Measurements from ENCODE around the gene LAGE3.

LAGE3 gene

GRCh38 chrX:154486396-154487207 is 7.5 kb upstream of the LAGE3 start, which contains the start of gene UBL4A:
Gene UBL4A, minus strand, starts transcription at chrX:154486615. Its CDS starts 31 bp downstream, at chrX:154486584.
- Histone ChIP-seq H2BK120ac (ENCODE audit: insufficient read depth, low read length, poor library complexity) (peak within 1 kb of the TSS; percentile 92), H2BK12ac (ENCODE audit: low read length) (peak within 1 kb of the TSS; percentile 37), H3K4ac (ENCODE audit: low read depth, low read length) (peak within 1 kb of the TSS; percentile 88), H3K79me1 (ENCODE audit: low read length) (peaks cover 17% of the 10 kb centered on the region), H3K14ac (ENCODE audit: low read length) (peak within 1 kb of the TSS; percentile 90), H4K8ac (ENCODE audit: low read depth, low read length) (peak within 1 kb of the TSS; percentile 87), H3K27me3 (ENCODE audit: insufficient read depth, low read length) (no peaks in the 10 kb centered on the region), H2BK5ac (ENCODE audit: low read depth, low read length, poor library complexity) (peak within 1 kb of the TSS; percentile 80), H3K79me2 (ENCODE audit: control insufficient read depth, insufficient read depth, low read length, poor library complexity) (peaks cover 16% of the 10 kb centered on the region), H3K4me1 (ENCODE audit: control insufficient read depth in 1 of 2, insufficient read depth in 2 of 2, low read length in 2 of 2) (peaks cover 20 to 22% of the 10 kb centered on the region in 2 experiments), H4K91ac (ENCODE audit: low read depth, low read length) (peak within 1 kb of the TSS; percentile 96), H2AFZ (ENCODE audit: insufficient read depth, low read length, poor library complexity) (peak within 1 kb of the TSS; percentile 66), H3K27ac (ENCODE audit: low read depth, low read length) (peak within 1 kb of the TSS; percentile 93), H2AK5ac (ENCODE audit: low read length) (peak within 1 kb of the TSS; percentile 88), H3K18ac (ENCODE audit: low read length) (peak within 1 kb of the TSS; percentile 92), H3K4me3 (ENCODE audit: low read depth, low read length) (peak within 1 kb of the TSS; percentile 83), H3K9me3 (ENCODE audit: insufficient read depth, low read depth, low read length) (peaks cover 1% of the 10 kb centered on the region), H4K12ac (ENCODE audit: low read depth, low read length) (peak within 1 kb of the TSS; percentile 64), H3K9ac (ENCODE audit: low read length) (peak within 1 kb of the TSS; percentile 87), H3K23ac (ENCODE audit: low read length) (no peak within 1 kb of the TSS), H3K36me3 (ENCODE audit: control insufficient read depth in 1 of 2, insufficient read depth in 2 of 2, low read length in 2 of 2) (peaks cover 31 to 34% of the 10 kb centered on the region in 2 experiments), H3K4me2 (ENCODE audit: low read length) (peak within 1 kb of the TSS; percentile 83)
- no CpG with 5 or more reads among the region's 95 CpGs for WGBS (ENCODE audit: extremely low coverage, insufficient coverage, insufficient read length)
- peak; percentile 44 to 49 for DNase-seq

- peaks cover 16% of the 10 kb centered on the region for H3K79me2 ChIP-seq (ENCODE audit: control insufficient read depth, insufficient read depth, low read length, poor library complexity)
- peak overlapping the region; percentile 80 for H2BK5ac ChIP-seq (ENCODE audit: low read depth, low read length, poor library complexity)
- H3K4me1 ChIP-seq (ENCODE audit: control insufficient read depth in 1 of 2, insufficient read depth in 2 of 2, low read length in 2 of 2): peaks cover 20 to 22% of the 10 kb centered on the region in 2 experiments
- peaks cover 14% of the 10 kb centered on the region for H3K79me1 ChIP-seq (ENCODE audit: low read length)
- peak overlapping the region; percentile 92 for H2BK120ac ChIP-seq (ENCODE audit: insufficient read depth, low read length, poor library complexity)
- H3K18ac ChIP-seq (ENCODE audit: low read length): peak overlapping the region; percentile 92
- peaks cover 31 to 34% of the 10 kb centered on the region in 2 experiments for H3K36me3 ChIP-seq (ENCODE audit: control insufficient read depth in 1 of 2, insufficient read depth in 2 of 2, low read length in 2 of 2)
- H3K14ac ChIP-seq (ENCODE audit: low read length): peak overlapping the region; percentile 90
- H4K91ac ChIP-seq (ENCODE audit: low read depth, low read length): peak overlapping the region; percentile 96
- WGBS (ENCODE audit: extremely low coverage, insufficient coverage, insufficient read length): no CpG with 5 or more reads among the region's 35 CpGs
- H2AFZ ChIP-seq (ENCODE audit: insufficient read depth, low read length, poor library complexity): peak overlapping the region; percentile 66
- no peak overlapping the region for H3K23ac ChIP-seq (ENCODE audit: low read length)
- H3K9me3 ChIP-seq (ENCODE audit: insufficient read depth, low read depth, low read length): peaks cover 1% of the 10 kb centered on the region
- peak overlapping the region; percentile 64 for H4K12ac ChIP-seq (ENCODE audit: low read depth, low read length)
- H2BK12ac ChIP-seq (ENCODE audit: low read length): peak overlapping the region; percentile 24
- peak overlapping the region; percentile 87 for H3K9ac ChIP-seq (ENCODE audit: low read length)
- peak overlapping the region; percentile 87 for H4K8ac ChIP-seq (ENCODE audit: low read depth, low read length)
- H3K4ac ChIP-seq (ENCODE audit: low read depth, low read length): peak overlapping the region; percentile 88
- peak overlapping the region; percentile 92 for H3K27ac ChIP-seq (ENCODE audit: low read depth, low read length)
- peak overlapping the region; percentile 88 for H2AK5ac ChIP-seq (ENCODE audit: low read length)
- H3K4me2 ChIP-seq (ENCODE audit: low read length): peak overlapping the region; percentile 83
- H3K4me3 ChIP-seq (ENCODE audit: low read depth, low read length): peak overlapping the region; percentile 83
- peak in 1 of 2 donors; percentile 26 for DNase-seq
- no peaks in the 10 kb centered on the region for H3K27me3 ChIP-seq (ENCODE audit: insufficient read depth, low read length)
These were observed 6.9 kb upstream of the LAGE3 start for GRCh38 chrX:154486052-154486395.

- Histone ChIP-seq H3K18ac (ENCODE audit: low read length) (peak overlapping the region; percentile 92), H4K8ac (ENCODE audit: low read depth, low read length) (peak overlapping the region; percentile 87), H2AFZ (ENCODE audit: insufficient read depth, low read length, poor library complexity) (peak overlapping the region; percentile 28), H4K12ac (ENCODE audit: low read depth, low read length) (peak overlapping the region; percentile 64), H3K27ac (ENCODE audit: low read depth, low read length) (peak overlapping the region; percentile 92), H2BK5ac (ENCODE audit: low read depth, low read length, poor library complexity) (no peak overlapping the region), H3K4me3 (ENCODE audit: low read depth, low read length) (peak overlapping the region; percentile 83), H3K4me2 (ENCODE audit: low read length) (peak overlapping the region; percentile 83), H3K23ac (ENCODE audit: low read length) (no peak overlapping the region), H3K27me3 (ENCODE audit: insufficient read depth, low read length) (no peaks in the 10 kb centered on the region), H4K91ac (ENCODE audit: low read depth, low read length) (peak overlapping the region; percentile 96), H3K14ac (ENCODE audit: low read length) (peak overlapping the region; percentile 90), H3K9me3 (ENCODE audit: insufficient read depth, low read depth, low read length) (peaks cover 1% of the 10 kb centered on the region), H2AK5ac (ENCODE audit: low read length) (peak overlapping the region; percentile 88), H3K9ac (ENCODE audit: low read length) (peak overlapping the region; percentile 87), H3K36me3 (ENCODE audit: control insufficient read depth in 1 of 2, insufficient read depth in 2 of 2, low read length in 2 of 2) (peaks cover 31 to 34% of the 10 kb centered on the region in 2 experiments), H3K79me2 (ENCODE audit: control insufficient read depth, insufficient read depth, low read length, poor library complexity) (peaks cover 16% of the 10 kb centered on the region), H3K79me1 (ENCODE audit: low read length) (peaks cover 12% of the 10 kb centered on the region), H2BK12ac (ENCODE audit: low read length) (no peak overlapping the region), H3K4me1 (ENCODE audit: control insufficient read depth in 1 of 2, insufficient read depth in 2 of 2, low read length in 2 of 2) (peaks cover 20 to 22% of the 10 kb centered on the region in 2 experiments), H2BK120ac (ENCODE audit: insufficient read depth, low read length, poor library complexity) (no peak overlapping the region), H3K4ac (ENCODE audit: low read depth, low read length) (peak overlapping the region; percentile 88)
- DNase-seq: peak in 1 of 2 donors; percentile 36
- no CpG with 5 or more reads among the region's 35 CpGs for WGBS (ENCODE audit: extremely low coverage, insufficient coverage, insufficient read length)
These were observed 6.3 kb upstream of the LAGE3 start for GRCh38 chrX:154485150-154486051.
